ENCODE results near the gene DCTPP1. TPM values are rescaled to one million over a fixed set of nuclear protein-coding genes. Genes with fewer than 3 reads are reported as not detected.

Gene DCTPP1
- total and polyA plus RNA-seq, 2 of the 13 experiments (the other 11 are each of a cell fraction or from before 2014, with no cell fraction given), result 54.8 to 74.4 TPM

GRCh38 chr16:30379158-30379783 lies 50.6 kb downstream of the DCTPP1 start (continued):
- TF ChIP-seq THAP8 (CRISPR knock-in tag; IDR thresholded peaks at IDR 0.05; ENCODE audit: borderline replicate concordance) (no peak), SP5 (CRISPR knock-in tag; IDR thresholded peaks at IDR 0.05; ENCODE audit: borderline replicate concordance, low read depth) (no peak), ZNF740 (CRISPR knock-in tag; IDR thresholded peaks at IDR 0.05) (peak; percentile 58; the same call in 1 of the 2 replicates), TRAFD1 (CRISPR knock-in tag; IDR thresholded peaks at IDR 0.05; ENCODE audit: borderline replicate concordance) (0 out of 2 replicates have a peak, but pooled peaks have one; percentile 53), ZFAT (CRISPR knock-in tag; conservative IDR thresholded peaks at IDR 0.05) (no peak), MIER2 (CRISPR knock-in tag; IDR thresholded peaks at IDR 0.05) (no peak), PTBP1 (IDR thresholded peaks at IDR 0.05; ENCODE audit: low read depth, low read length, poor library complexity, severe bottlenecking) (peak; percentile 59), SMAD1 (CRISPR knock-in tag; IDR thresholded peaks at IDR 0.05; ENCODE audit: borderline replicate concordance, low read depth) (0 out of 2 replicates have a peak, but pooled peaks have one; percentile 3), CBX5 (CRISPR knock-in tag; IDR thresholded peaks at IDR 0.05; ENCODE audit: borderline replicate concordance) (0 out of 2 replicates have a peak, but pooled peaks have one; percentile 8), ZNF350 (CRISPR knock-in tag; IDR thresholded peaks at IDR 0.05; ENCODE audit: borderline replicate concordance, low read depth) (0 out of 2 replicates have a peak, but pooled peaks have one; percentile 3), EEA1 (CRISPR knock-in tag; IDR thresholded peaks at IDR 0.05; ENCODE audit: borderline replicate concordance) (peak; percentile 87), ZMYM3 (CRISPR knock-in tag; IDR thresholded peaks at IDR 0.05) (no peak), PAWR (CRISPR knock-in tag; IDR thresholded peaks at IDR 0.05; ENCODE audit: borderline replicate concordance) (0 out of 2 replicates have a peak, but pooled peaks have one; percentile 3), ZBTB7A (CRISPR knock-in tag; IDR thresholded peaks at IDR 0.05) (0 out of 2 replicates have a peak, but pooled peaks have one; percentile 28), HMGXB4 (CRISPR knock-in tag; IDR thresholded peaks at IDR 0.05; ENCODE audit: borderline replicate concordance in 1 of 2, low read depth in 1 of 2) (no peak), ZNF383 (CRISPR knock-in tag; IDR thresholded peaks at IDR 0.05; ENCODE audit: borderline replicate concordance) (no peak), SP4 (CRISPR knock-in tag; IDR thresholded peaks at IDR 0.05) (peak; percentile 36; the same call in 1 of the 2 replicates), ATF6 (CRISPR knock-in tag; conservative IDR thresholded peaks at IDR 0.05) (no peak), SMARCE1 (IDR thresholded peaks at IDR 0.05; ENCODE audit: borderline replicate concordance) (no peak), TEAD3 (CRISPR knock-in tag; optimal IDR thresholded peaks at IDR 0.05; ENCODE audit: borderline replicate concordance) (peak; percentile 16), ATAD3A (CRISPR knock-in tag; IDR thresholded peaks at IDR 0.05) (no peak), DDIT3 (CRISPR knock-in tag; IDR thresholded peaks at IDR 0.05) (no peak)

All from HepG2 (cell line).